ENCODE results near the gene COL20A1.

COL20A1 gene

DNA sequence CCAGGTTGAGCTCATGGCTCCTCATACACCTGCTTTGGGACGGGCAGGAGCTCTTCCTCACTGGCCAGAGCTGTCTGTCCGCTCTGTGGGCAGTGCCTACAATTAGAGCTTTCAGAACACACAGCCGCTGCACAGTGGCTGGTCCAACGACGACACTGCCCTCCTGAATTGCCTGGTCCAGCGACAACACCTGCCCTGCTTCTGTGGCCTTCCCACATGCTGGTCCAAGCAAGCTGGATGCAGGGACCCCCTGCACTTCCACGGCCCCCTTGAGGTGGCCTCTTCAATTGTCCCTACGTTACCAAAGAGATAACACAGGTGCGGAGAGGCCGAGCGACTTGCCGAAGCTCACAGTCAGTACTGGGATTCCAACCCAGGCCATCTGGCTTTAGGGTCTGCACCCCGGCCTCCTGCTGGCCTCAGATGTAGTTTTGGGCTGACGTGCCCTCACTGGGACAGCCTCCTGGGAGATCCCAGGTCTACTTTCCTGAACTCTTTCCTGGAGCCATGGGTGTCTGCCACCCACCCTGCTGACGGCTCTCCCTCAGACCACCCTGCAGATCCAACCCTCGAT lies 69.5 kb downstream of the COL20A1 start:
- DNase-seq (ENCODE audit: low read depth) = no peak

GRCh38 chr20:63363013-63363957 lies 70.3 kb downstream of the COL20A1 start:
- DNase-seq (ENCODE audit: low read depth) = no peak

GRCh38 chr20:63363981-63364561 lies 71.1 kb downstream of the COL20A1 start:
- no peak for DNase-seq (ENCODE audit: low read depth)

DNA sequence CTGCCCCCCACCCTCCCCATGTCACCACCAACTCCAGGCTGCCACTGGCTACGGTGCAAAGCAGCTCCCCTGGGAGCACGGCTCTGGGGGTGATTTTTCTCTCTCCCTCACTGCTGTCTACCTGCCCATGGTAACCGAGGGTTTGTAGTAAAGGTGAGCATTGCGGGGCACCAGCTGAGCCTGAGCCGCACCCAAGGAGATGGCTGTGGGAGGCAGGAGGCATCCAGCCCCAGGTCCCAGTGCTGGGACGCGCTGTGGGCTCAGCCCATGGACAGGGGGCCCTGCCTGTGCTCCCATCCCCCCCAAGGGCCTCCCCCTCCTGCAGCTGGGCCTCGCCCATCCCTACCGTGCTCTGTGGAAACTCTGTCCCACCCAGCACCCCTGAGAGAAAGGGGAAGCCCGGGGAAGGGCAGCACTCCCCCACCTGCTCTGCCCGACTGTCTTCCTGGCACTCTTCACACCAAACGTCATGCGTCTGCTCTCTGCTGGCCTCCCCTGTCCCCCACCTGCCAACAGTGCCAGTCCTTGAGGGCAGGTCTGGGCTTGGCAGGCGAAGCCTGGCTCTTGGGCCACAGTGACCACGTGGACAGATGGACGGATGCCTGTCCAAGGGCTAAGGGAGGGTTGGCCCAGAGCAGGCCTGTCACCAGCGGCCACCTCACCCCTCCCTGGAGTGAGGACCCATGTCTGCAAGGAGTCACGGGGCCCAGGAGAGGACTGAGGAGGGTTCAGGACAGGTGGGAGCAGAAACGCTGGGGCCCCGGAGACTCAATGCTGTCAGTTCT lies 72.0 kb downstream of the COL20A1 start:
- DNase-seq (ENCODE audit: low read depth) = no peak

- DNase-seq (ENCODE audit: low read depth) = no peak
Observed at GRCh38 chr20:63365601-63366389, 72.8 kb downstream of the COL20A1 start.

DNA sequence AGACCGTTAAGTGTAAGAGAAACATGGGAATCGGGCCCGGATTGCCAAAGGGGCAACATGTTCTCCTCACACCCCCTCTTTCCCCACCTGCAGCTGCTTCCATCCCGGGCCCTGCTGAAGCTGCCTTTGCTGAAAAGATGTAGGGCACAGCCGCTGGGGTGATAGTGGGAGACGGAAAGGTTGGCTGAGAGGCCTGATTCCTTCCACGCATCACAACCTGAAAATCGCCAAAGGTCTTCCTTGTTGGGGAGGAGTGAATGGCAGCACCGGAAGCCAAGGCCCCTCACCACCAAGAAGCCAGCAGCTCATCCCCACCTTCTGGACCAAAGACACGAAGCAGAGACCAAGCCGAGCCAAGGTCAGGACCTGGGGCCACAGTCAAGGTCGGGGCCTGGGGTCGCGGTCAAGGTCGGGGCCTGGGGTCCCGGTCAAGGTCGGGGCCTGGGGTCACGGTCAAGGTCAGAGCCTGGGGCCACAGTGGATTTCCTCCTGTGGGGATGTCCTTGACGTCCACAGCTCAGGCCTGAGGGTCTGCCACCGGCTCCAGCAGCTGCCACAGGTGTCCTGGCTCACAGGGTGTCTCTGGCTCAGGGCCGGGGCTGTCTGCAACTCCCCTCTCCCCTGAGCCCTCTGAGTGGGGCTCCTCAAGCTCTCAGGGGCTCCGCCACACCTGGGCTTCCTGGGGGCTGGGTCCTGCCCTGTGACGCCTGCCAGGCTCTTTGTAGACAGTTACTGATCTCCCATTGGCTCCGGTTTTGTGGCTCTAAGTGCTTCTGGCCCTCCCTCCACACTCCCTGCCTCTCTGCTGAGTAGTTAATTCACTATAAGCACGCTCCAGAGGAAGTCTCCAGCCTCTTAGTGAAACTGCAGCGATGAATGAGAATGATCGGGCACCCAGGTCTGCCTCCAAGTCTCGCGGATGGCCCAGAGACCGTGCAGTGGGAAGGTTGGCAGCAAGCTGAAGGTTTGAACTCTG lies 73.7 kb downstream of the COL20A1 start:
- DNase-seq (ENCODE audit: low read depth) = no peak

- no peak for DNase-seq (ENCODE audit: low read depth)
Observed at GRCh38 chr20:63367446-63368055, 74.6 kb downstream of the COL20A1 start.

GRCh38 chr20:63368151-63368550 lies 75.2 kb downstream of the COL20A1 start:
- no peak for DNase-seq (ENCODE audit: low read depth)

GRCh38 chr20:63369024-63369530 lies 76.1 kb downstream of the COL20A1 start:
- no peak for DNase-seq (ENCODE audit: low read depth)

GRCh38 chr20:63369724-63370617 lies 77.0 kb downstream of the COL20A1 start:
- no peak for DNase-seq (ENCODE audit: low read depth)

GRCh38 chr20:63370618-63371187 lies 77.7 kb downstream of the COL20A1 start:
- no peak for DNase-seq (ENCODE audit: low read depth)

- no peak for DNase-seq (ENCODE audit: low read depth)
Observed at GRCh38 chr20:63371291-63371865, 78.4 kb downstream of the COL20A1 start.

DNA sequence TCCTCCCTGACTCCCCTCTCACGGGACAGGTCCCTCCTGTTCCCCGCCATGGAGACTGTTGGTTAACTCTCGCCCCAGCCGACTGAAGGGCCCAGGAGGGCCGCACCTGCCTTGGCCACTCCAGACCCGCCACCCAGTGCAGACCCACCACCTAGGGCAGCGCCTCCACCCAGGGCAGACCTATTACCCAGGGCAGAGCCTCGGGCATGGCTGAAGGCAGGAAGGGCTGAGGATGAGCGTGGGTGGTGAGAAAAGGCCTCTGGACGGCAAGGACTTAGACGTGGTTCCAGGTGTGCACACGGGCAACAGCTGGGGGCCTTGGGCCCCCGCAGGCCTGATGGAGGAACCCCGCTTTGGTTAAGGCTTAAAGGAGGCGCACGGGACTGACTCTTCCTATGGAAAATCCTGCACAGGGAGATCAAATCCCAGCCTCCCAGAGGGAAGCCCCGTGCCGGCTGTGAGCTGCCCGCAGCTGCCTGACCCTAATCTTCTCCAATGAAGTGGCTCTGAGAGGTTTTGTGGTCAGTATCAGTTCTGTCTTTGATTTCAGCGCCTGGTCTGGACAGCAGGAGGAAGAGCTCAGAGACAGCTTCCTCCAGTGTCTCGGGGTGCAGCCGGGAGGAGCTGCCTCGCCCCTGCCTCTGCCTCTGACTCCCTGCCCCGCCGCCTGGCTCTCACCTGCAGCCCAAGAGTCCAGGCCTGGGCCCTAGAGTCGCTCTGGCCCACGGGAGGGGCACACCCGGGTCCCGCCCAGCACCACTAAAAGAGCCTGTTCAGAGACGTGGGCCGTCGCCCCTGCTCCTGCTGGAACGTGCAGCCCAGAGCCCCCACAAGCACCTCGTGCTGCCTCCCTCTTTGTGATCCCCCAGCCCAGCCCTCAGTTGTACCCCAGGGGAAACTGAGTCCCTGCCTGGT lies 80.2 kb downstream of the COL20A1 start:
- no peak for DNase-seq (ENCODE audit: low read depth)

DNA sequence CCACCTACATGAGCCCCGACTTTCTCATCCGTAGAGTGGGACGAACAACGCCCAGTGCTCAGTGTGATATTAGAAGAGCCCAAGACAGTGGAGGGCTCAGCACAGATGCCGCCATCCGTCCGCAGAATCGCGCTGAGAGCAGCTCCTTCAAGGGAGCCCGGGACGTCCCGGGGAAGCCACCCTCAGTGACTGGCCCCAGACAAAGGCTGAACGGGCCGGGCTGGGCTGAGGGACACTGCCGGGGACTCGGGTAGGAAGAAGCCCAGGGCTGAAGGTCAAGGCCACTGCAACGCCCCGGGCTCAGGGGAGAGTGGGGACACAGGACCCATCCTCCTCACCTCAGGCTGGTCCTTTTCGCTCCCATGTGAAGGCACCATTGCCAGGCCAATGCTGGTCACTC lies 81.0 kb downstream of the COL20A1 start:
- no peak for DNase-seq (ENCODE audit: low read depth)

GRCh38 chr20:63374504-63374903 lies 81.5 kb downstream of the COL20A1 start:
- no peak for DNase-seq (ENCODE audit: low read depth)

GRCh38 chr20:63375438-63375837 lies 82.5 kb downstream of the COL20A1 start:
- DNase-seq (ENCODE audit: low read depth) = no peak
